Measurements from ENCODE around the gene C17orf114.

Gene C17orf114

DNA sequence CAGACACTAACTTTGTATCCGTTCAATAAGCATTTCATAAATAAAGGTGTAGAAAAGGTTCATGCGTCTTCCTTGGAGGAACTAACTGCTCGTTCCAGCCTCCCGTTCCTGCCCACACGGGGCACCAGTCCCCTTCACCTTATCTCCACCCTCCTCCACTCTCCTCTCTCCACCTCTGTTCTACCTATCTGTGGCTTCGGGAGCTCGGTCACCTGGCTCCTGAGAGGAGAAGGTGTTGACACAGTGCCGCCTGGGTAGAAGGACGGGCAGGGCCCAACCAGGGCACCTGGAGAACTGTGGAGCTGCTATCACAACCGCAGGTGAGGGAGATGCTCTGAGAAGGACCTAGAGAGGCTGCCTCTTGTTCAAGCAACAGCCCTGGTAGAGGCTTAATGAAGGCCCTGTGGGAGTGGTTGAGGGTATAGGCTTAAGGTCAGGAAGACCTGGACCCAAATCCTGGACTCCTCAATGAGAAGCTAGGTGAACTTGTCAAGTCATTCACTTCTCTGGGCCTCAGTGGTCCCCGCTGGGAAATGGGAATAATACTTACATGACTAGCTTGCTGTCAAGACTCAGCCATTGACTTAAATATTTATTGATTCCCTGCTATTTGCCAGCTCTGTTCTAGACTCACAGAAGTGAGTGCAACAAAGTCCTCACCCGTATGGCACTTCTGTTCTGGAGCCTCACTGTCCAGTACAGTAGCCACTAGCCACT is 21.4 kb upstream of the C17orf114 start:
- Histone ChIP-seq H2BK120ac (ENCODE audit: low read depth, low read length) (no peak overlapping the region), H3K23ac (ENCODE audit: low read depth, low read length) (no peak overlapping the region), H3K9me1 (ENCODE audit: insufficient read depth, low read length) (no peaks in the 10 kb centered on the region), H3K18ac (ENCODE audit: low read depth, low read length) (no peak overlapping the region), H2BK20ac (ENCODE audit: low read depth, low read length) (no peak overlapping the region), H4K5ac (ENCODE audit: low read depth, low read length) (no peak overlapping the region), H3K36me3 (ENCODE audit: control insufficient read depth, insufficient read depth, low read length) (peaks cover 28% of the 10 kb centered on the region), H4K20me1 (ENCODE audit: insufficient read depth, low read length) (no peaks in the 10 kb centered on the region), H2BK15ac (ENCODE audit: low read depth, low read length) (no peak overlapping the region), H3K4me1 (ENCODE audit: control insufficient read depth, insufficient read depth, low read length) (no peaks in the 10 kb centered on the region), H3K9ac (ENCODE audit: low read depth, low read length) (no peak overlapping the region), H2BK5ac (ENCODE audit: low read depth, low read length, poor library complexity, severe bottlenecking) (no peak overlapping the region), H3K14ac (replicated peaks; ENCODE audit: low read depth, low read length) (no peak overlapping the region), H2AK5ac (ENCODE audit: low read depth, low read length) (no peak overlapping the region), H2AK9ac (replicated peaks; ENCODE audit: low read depth, low read length, poor library complexity) (no peak overlapping the region), H3K9me3 (ENCODE audit: control insufficient read depth, insufficient read depth, low read length) (no peaks in the 10 kb centered on the region), H3K27ac (ENCODE audit: insufficient read depth, low read length) (no peak overlapping the region), H4K91ac (ENCODE audit: insufficient read depth, low read depth, low read length) (no peak overlapping the region), H3K79me1 (ENCODE audit: low read depth in 1 of 2, low read length in 2 of 2) (no peaks in the 10 kb centered on the region), H3K27me3 (ENCODE audit: control insufficient read depth, insufficient read depth, low read length) (no peaks in the 10 kb centered on the region), H4K8ac (ENCODE audit: low read depth in 2 of 2, low read length in 2 of 2) (no peak overlapping the region), H3K4me3 (ENCODE audit: insufficient read depth, low read depth, low read length) (no peak overlapping the region), H2AFZ (replicated peaks; ENCODE audit: low read length, poor library complexity) (no peak overlapping the region), H3K4ac (ENCODE audit: low read depth, low read length) (no peak overlapping the region), H3K4me2 (ENCODE audit: low read depth, low read length) (no peak overlapping the region), H3K56ac (ENCODE audit: extremely low read depth, insufficient read depth, low read length) (no peak overlapping the region)
- no TSS peak for BruUV-seq (replicated peaks)
- ChIA-PET CTCF (no interaction called here), POLR2A (ENCODE audit: unreplicated experiment) (interaction anchor here (0.5 to 0.6 kb wide), 2 partner anchors 15 to 27 kb away, joined by 3 read pairs; partner anchors contain the start of gene PSMB6)
- in situ Hi-C loops (cut with MboI; ENCODE audit: low sequenced_read_pairs), result no loop called here
- WGBS, 2 experiments (ENCODE audit: extremely low coverage in 2 of 2, insufficient read length in 1 of 2), result 95% methylated on average over 3 of the region's 12 CpGs; no CpG with 5 or more reads in 1 of the 2 experiments
- intact Hi-C loops (cut with micrococcal nuclease), result no loop called here
- DNase-seq (no peak), ATAC-seq (ENCODE audit: low read depth) (no peak)
- dilution Hi-C loops (cut with HindIII; ENCODE audit: low sequenced_read_pairs, unreplicated experiment), result no loop called here
- TF ChIP-seq, protein P1, sequence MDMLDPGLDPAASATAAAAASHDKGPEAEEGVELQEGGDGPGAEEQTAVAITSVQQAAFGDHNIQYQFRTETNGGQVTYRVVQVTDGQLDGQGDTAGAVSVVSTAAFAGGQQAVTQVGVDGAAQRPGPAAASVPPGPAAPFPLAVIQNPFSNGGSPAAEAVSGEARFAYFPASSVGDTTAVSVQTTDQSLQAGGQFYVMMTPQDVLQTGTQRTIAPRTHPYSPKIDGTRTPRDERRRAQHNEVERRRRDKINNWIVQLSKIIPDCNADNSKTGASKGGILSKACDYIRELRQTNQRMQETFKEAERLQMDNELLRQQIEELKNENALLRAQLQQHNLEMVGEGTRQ (IDR thresholded peaks at IDR 0.05; ENCODE audit: low read depth, low read length), result no peak
- TF ChIP-seq MAZ (IDR thresholded peaks at IDR 0.05; ENCODE audit: borderline replicate concordance, low read depth, low read length) (no peak), BHLHE40 (IDR thresholded peaks at IDR 0.05; ENCODE audit: low read depth, low read length) (no peak), SMC3 (IDR thresholded peaks at IDR 0.05; ENCODE audit: low read depth, low read length) (no peak), CEBPB (IDR thresholded peaks at IDR 0.05; ENCODE audit: low read depth, low read length) (no peak), MXI1 (IDR thresholded peaks at IDR 0.05; ENCODE audit: borderline replicate concordance, low read depth, low read length) (no peak), POLR2A (IDR thresholded peaks at IDR 0.05; ENCODE audit: low read depth, low read length) (no peak), MAFK (IDR thresholded peaks at IDR 0.05; ENCODE audit: low read depth, low read length) (no peak), RAD21 (IDR thresholded peaks at IDR 0.05; ENCODE audit: low read length) (no peak), RFX5 (IDR thresholded peaks at IDR 0.05; ENCODE audit: low read depth, low read length) (no peak), FOS (IDR thresholded peaks at IDR 0.05; ENCODE audit: low read depth, low read length) (no peak), CHD1 (IDR thresholded peaks at IDR 0.05; ENCODE audit: low read depth, low read length) (no peak), NFE2L2 (IDR thresholded peaks at IDR 0.05; ENCODE audit: low read depth, low read length) (no peak)
- TF ChIP-seq, protein P2, sequence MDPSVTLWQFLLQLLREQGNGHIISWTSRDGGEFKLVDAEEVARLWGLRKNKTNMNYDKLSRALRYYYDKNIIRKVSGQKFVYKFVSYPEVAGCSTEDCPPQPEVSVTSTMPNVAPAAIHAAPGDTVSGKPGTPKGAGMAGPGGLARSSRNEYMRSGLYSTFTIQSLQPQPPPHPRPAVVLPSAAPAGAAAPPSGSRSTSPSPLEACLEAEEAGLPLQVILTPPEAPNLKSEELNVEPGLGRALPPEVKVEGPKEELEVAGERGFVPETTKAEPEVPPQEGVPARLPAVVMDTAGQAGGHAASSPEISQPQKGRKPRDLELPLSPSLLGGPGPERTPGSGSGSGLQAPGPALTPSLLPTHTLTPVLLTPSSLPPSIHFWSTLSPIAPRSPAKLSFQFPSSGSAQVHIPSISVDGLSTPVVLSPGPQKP (IDR thresholded peaks at IDR 0.05; ENCODE audit: borderline replicate concordance, low read depth, low read length), result no peak
